Large intestine (tissue), 3 donors: ENCODE measurements around the gene NRF1. TPM values are rescaled to one million over a fixed set of nuclear protein-coding genes. Genes with fewer than 3 reads are reported as not detected.

Experiments
- DNase-seq, 2 donors: peaks; one replicate each; pipeline versions ENCODE4 v3.0.0 to v3.0.0-alpha.2; 2013
- H3K27ac ChIP-seq: one replicate; pipeline ENCODE4 v1.5.1; 2013; ENCODE audit warnings: low read length
- H3K27me3 ChIP-seq: 2 replicates; pipeline ENCODE4 v1.6.1; 2013; ENCODE audit warnings: low read length; ENCODE audit not compliant: control insufficient read depth, insufficient read depth
- H3K36me3 ChIP-seq: 2 replicates; pipeline ENCODE4 v1.6.1; 2013; ENCODE audit warnings: low read length; ENCODE audit not compliant: control insufficient read depth, insufficient read depth
- H3K4me1 ChIP-seq: one replicate; pipeline ENCODE4 v1.6.1; 2013; ENCODE audit warnings: low read length; ENCODE audit not compliant: control insufficient read depth, insufficient read depth
- H3K4me3 ChIP-seq: one replicate; pipeline ENCODE4 v1.5.1; 2013; ENCODE audit warnings: low read length
- H3K9me3 ChIP-seq: one replicate; pipeline ENCODE4 v1.6.1; 2013; ENCODE audit warnings: mild to moderate bottlenecking, low read depth, low read length, moderate library complexity; ENCODE audit not compliant: control insufficient read depth
- WGBS: methylation state at CpG from one replicate; pipeline ENCODE4 v1.1.5; 2013; ENCODE audit warnings: low lambda C conversion rate; ENCODE audit not compliant: insufficient coverage; 5-methylcytosine and 5-hydroxymethylcytosine counted together
- polyA plus RNA-seq: library from polyadenylated mRNA; unstranded; fragments of 120-200 nt; gene quantifications from one replicate; pipeline ENCODE4 v1.2.1, GENCODE V29; 2013

Gene NRF1
- polyA plus RNA-seq, 1 donor = 17.4 TPM

DNA sequence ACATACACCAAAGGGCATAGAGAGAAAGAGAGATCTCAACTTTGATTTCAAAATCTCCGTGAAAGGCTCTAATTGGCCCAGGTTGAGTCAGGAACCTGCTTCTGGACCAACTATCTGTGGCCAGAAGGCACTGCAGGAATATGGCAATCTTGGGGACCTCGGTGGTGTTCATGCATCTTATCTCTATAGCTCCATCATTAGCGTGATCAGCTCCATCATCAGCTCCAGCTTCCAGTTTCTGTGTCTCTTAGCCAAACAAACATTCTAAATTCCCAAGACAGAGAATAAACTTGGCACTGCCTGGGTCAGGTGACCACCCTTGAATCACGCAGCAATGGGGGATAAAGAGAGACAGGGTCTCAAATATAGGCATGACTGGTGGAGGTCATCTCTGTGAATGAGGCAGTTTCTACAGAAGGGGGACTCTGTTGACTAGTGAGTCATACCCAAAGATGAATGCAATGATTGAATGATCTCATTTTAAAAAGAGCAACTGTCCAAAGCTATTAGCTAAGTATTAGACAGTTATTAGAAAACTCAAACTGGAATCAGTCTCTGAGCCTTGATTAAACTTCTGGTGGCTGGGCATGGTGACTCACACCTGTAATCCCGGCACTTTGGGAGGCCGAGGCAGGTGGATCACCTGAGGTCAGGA, 5.4 kb upstream of the NRF1 start:
- Histone ChIP-seq H3K36me3 (peaks cover 11% of the 10 kb centered on the region), H3K27ac (no peak overlapping the region), H3K9me3 (no peaks in the 10 kb centered on the region), H3K27me3 (no peaks in the 10 kb centered on the region), H3K4me3 (no peak overlapping the region), H3K4me1 (peaks cover 8% of the 10 kb centered on the region)
- no peak for DNase-seq
- WGBS = no CpG with 5 or more reads among the region's 6 CpGs

GRCh38 chr7:129606803-129607202, 4.7 kb upstream of the NRF1 start:
- DNase-seq = no peak
- Histone ChIP-seq H3K4me1 (peaks cover 8% of the 10 kb centered on the region), H3K9me3 (no peaks in the 10 kb centered on the region), H3K36me3 (peaks cover 11% of the 10 kb centered on the region), H3K4me3 (no peak overlapping the region), H3K27ac (no peak overlapping the region), H3K27me3 (no peaks in the 10 kb centered on the region)
- WGBS = 64% methylated on average over 6 of the region's 7 CpGs

DNA sequence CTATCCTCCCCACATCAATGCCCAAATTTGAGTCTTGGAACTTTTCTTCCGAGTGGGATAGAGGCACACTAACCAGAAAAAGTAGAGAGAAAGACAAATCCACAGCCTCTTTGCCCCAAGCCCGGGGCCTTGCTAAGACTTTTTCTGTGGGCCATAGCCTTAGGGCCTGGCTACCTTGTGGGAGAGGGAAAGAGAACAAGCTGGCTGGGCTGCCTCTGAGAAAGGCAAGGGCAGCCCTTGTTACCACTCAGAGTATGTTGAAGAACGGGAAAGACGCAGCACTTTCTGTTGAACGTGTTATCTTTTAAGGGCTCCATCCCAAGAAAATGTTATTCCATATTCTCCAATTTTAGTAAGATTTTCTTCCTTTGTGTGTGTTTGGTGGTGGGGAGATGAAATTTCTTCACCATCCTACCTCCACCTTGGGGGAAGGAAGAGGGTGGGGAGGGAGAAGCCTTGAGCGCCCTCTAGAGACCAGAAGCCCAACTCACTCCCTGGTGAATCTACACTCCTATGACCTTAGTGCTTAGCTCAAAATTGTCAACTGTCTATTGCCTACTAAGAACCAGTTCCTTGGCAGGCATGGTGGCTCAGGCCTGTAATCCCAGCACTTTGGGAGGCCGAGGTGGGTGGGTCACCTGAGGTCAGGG, 3.9 kb upstream of the NRF1 start:
- H3K27me3 ChIP-seq = no peaks in the 10 kb centered on the region
- H3K27ac ChIP-seq = no peak overlapping the region
- 60% methylated on average over 1 of the region's 7 CpGs for WGBS
- H3K4me1 ChIP-seq = peaks cover 8% of the 10 kb centered on the region
- H3K9me3 ChIP-seq = no peaks in the 10 kb centered on the region
- H3K4me3 ChIP-seq = no peak overlapping the region
- peak; percentile 16 to 28 for DNase-seq
- peaks cover 11% of the 10 kb centered on the region for H3K36me3 ChIP-seq

GRCh38 chr7:129609666-129610065, 1.9 kb upstream of the NRF1 start:
- Histone ChIP-seq H3K4me3 (no peak overlapping the region), H3K27me3 (no peaks in the 10 kb centered on the region), H3K9me3 (no peaks in the 10 kb centered on the region), H3K36me3 (peaks cover 11% of the 10 kb centered on the region), H3K27ac (no peak overlapping the region), H3K4me1 (peaks cover 14% of the 10 kb centered on the region)
- DNase-seq = no peak
- WGBS = 40% methylated on average over 1 of the region's 2 CpGs

GRCh38 chr7:129610709-129611245, 743 bp upstream of the NRF1 start:
- peak overlapping the region; percentile 71 for H3K27ac ChIP-seq
- H3K27me3 ChIP-seq = no peaks in the 10 kb centered on the region
- WGBS = no CpG with 5 or more reads among the region's 17 CpGs
- H3K36me3 ChIP-seq = peaks cover 11% of the 10 kb centered on the region
- DNase-seq = peak in 1 of 2 donors; percentile 4
- peaks cover 14% of the 10 kb centered on the region for H3K4me1 ChIP-seq
- H3K9me3 ChIP-seq = no peaks in the 10 kb centered on the region
- peak overlapping the region; percentile 81 for H3K4me3 ChIP-seq

GRCh38 chr7:129612112-129613015, 844 bp downstream of the NRF1 start:
- no peaks in the 10 kb centered on the region for H3K9me3 ChIP-seq
- DNase-seq = peak; percentile 16 to 73
- no peaks in the 10 kb centered on the region for H3K27me3 ChIP-seq
- peaks cover 14% of the 10 kb centered on the region for H3K4me1 ChIP-seq
- H3K4me3 ChIP-seq = peak overlapping the region; percentile 93
- H3K27ac ChIP-seq = peak overlapping the region; percentile 88
- peaks cover 11% of the 10 kb centered on the region for H3K36me3 ChIP-seq
- no CpG with 5 or more reads among the region's 64 CpGs for WGBS

GRCh38 chr7:129613016-129613337, 1.5 kb downstream of the NRF1 start:
- no peaks in the 10 kb centered on the region for H3K9me3 ChIP-seq
- WGBS = no CpG with 5 or more reads among the region's 5 CpGs
- peak overlapping the region; percentile 93 for H3K4me3 ChIP-seq
- H3K36me3 ChIP-seq = peaks cover 11% of the 10 kb centered on the region
- H3K27me3 ChIP-seq = no peaks in the 10 kb centered on the region
- H3K27ac ChIP-seq = peak overlapping the region; percentile 88
- peaks cover 14% of the 10 kb centered on the region for H3K4me1 ChIP-seq
- DNase-seq = no peak

GRCh38 chr7:129615018-129615417, 3.5 kb downstream of the NRF1 start:
- no CpG with 5 or more reads among the region's 1 CpG for WGBS
- no peaks in the 10 kb centered on the region for H3K27me3 ChIP-seq
- no peaks in the 10 kb centered on the region for H3K9me3 ChIP-seq
- peaks cover 14% of the 10 kb centered on the region for H3K4me1 ChIP-seq
- H3K36me3 ChIP-seq = no peaks in the 10 kb centered on the region
- no peak overlapping the region for H3K4me3 ChIP-seq
- H3K27ac ChIP-seq = no peak overlapping the region
- DNase-seq = peak; percentile 6 to 32

- H3K36me3 ChIP-seq = no peaks in the 10 kb centered on the region
- H3K4me3 ChIP-seq = no peak overlapping the region
- no CpG with 5 or more reads among the region's 4 CpGs for WGBS
- no peak for DNase-seq
- peaks cover 6% of the 10 kb centered on the region for H3K4me1 ChIP-seq
- no peak overlapping the region for H3K27ac ChIP-seq
- no peaks in the 10 kb centered on the region for H3K27me3 ChIP-seq
- no peaks in the 10 kb centered on the region for H3K9me3 ChIP-seq
Observed at GRCh38 chr7:129616530-129616929, 5.0 kb downstream of the NRF1 start.

GRCh38 chr7:129617178-129617577, 5.7 kb downstream of the NRF1 start:
- peaks cover 6% of the 10 kb centered on the region for H3K4me1 ChIP-seq
- no peaks in the 10 kb centered on the region for H3K9me3 ChIP-seq
- WGBS = 100% methylated on average over 2 of the region's 3 CpGs
- H3K4me3 ChIP-seq = no peak overlapping the region
- no peaks in the 10 kb centered on the region for H3K27me3 ChIP-seq
- no peak for DNase-seq
- no peaks in the 10 kb centered on the region for H3K36me3 ChIP-seq
- no peak overlapping the region for H3K27ac ChIP-seq
